CD4-positive, alpha-beta T cell (primary cell): ENCODE data around the gene GABPB2. TPM values are rescaled to one million over a fixed set of nuclear protein-coding genes. Genes with fewer than 3 reads are reported as not detected.
A peak's percentile ranks its signal among the peaks of the same experiment; 100 is the strongest.

ENCODE experiments used
- ATAC-seq: fragments of 200-7000 bp; cut with Tn5 transposase; one replicate; pipeline ENCODE4 v1.10.0; 2022; ENCODE audit warnings: mild to moderate bottlenecking; ENCODE audit not compliant: poor library complexity
- CTCF ChIA-PET: fragments of 350-600 bp; sonication (Branson Sonifier 250); formaldehyde crosslinking; loops from one replicate; lab custom pipeline; 2021; ENCODE audit warnings: antibody characterized with exemption, inconsistent platforms; lab: Charles Lee
- POLR2A ChIA-PET: fragments of 350-600 bp; sonication (Branson Sonifier 250); formaldehyde crosslinking; loops from one replicate; lab custom pipeline; 2021; ENCODE audit warnings: antibody characterized with exemption, inconsistent platforms; lab: Charles Lee
- DNase-seq, 14 experiments: peaks; one replicate each; pipeline ENCODE4 v3.0.0-alpha.2; 2013 to 2020; ENCODE audit warnings: mixed read lengths in 2 of 14
- H3K27ac ChIP-seq, 2 donors: one replicate each; pipeline versions ENCODE4 v1.5.1 to v1.7.0; 2013; ENCODE audit warnings: low read length in 2 of 2, low read depth in 1 of 2, mild to moderate bottlenecking in 1 of 2
- H3K27me3 ChIP-seq, 2 experiments: 1 replicate in 1 of 2; 2 replicates in 1 of 2; pipeline versions ENCODE4 v1.6.1 to v1.7.0; 2013; ENCODE audit warnings: low read length in 2 of 2, control low read depth in 1 of 2, mild to moderate bottlenecking in 1 of 2, moderate library complexity in 1 of 2; ENCODE audit not compliant: insufficient read depth in 2 of 2, control insufficient read depth in 1 of 2
- H3K36me3 ChIP-seq: one replicate; pipeline ENCODE4 v1.6.1; 2013; ENCODE audit warnings: low read length, control low read depth; ENCODE audit not compliant: insufficient read depth
- H3K4me1 ChIP-seq: one replicate; pipeline ENCODE4 v1.6.1; 2013; ENCODE audit warnings: low read length, control low read depth; ENCODE audit not compliant: insufficient read depth
- H3K4me3 ChIP-seq: one replicate; pipeline ENCODE4 v1.5.1; 2013; ENCODE audit warnings: mild to moderate bottlenecking, low read length, moderate library complexity
- H3K9me3 ChIP-seq, 2 experiments: 1 replicate in 1 of 2; 2 replicates in 1 of 2; pipeline versions ENCODE4 v1.6.1 to v1.7.0; 2013; ENCODE audit warnings: low read length in 2 of 2, mild to moderate bottlenecking in 2 of 2, control low read depth in 1 of 2, moderate library complexity in 1 of 2; ENCODE audit not compliant: control insufficient read depth in 1 of 2, insufficient read depth in 1 of 2
- H3K27ac Mint-ChIP-seq: one replicate; pipeline ENCODE4 v1.8.0; 2020; ENCODE audit warnings: mixed read lengths
- H3K27me3 Mint-ChIP-seq: one replicate; pipeline ENCODE4 v1.8.0; 2021; ENCODE audit warnings: mixed read lengths
- H3K36me3 Mint-ChIP-seq: one replicate; pipeline ENCODE4 v1.8.0; 2021; ENCODE audit warnings: low read depth, mixed read lengths
- H3K4me1 Mint-ChIP-seq: one replicate; pipeline ENCODE4 v1.8.0; 2021; ENCODE audit warnings: low read depth, mixed read lengths
- H3K4me3 Mint-ChIP-seq: one replicate; pipeline ENCODE4 v1.8.0; 2020; ENCODE audit warnings: mild to moderate bottlenecking, mixed read lengths
- H3K9me3 Mint-ChIP-seq: one replicate; pipeline ENCODE4 v1.8.0; 2020; ENCODE audit warnings: mixed read lengths
- CTCF ChIP-seq: fragments of 200-600 bp; IDR thresholded peaks from one replicate; pipeline ENCODE4 v1.8.0; 2022; ENCODE audit warnings: antibody characterized with exemption, mild to moderate bottlenecking
- intact Hi-C, 2 experiments: fragments of 100-400 bp; cut with DNase I in 1 of 2; cut with micrococcal nuclease in 1 of 2; formaldehyde crosslinking; loops; one replicate each; pipeline versions ENCODE4 v1.15.1 to v1.9.0; 2023 to 2025; cut with DNase I, micrococcal nuclease
- total RNA-seq, 174 experiments: library from RNA in 2 of 174; stranded (reverse) in 2 of 174; gene quantifications; one replicate each; pipeline ENCODE4 v1.2.3 and lab custom pipeline; 2021 to 2026

Gene GABPB2
- total RNA-seq, 2 experiments from 2014 or later, result 23.7 to 25.5 TPM

DNA sequence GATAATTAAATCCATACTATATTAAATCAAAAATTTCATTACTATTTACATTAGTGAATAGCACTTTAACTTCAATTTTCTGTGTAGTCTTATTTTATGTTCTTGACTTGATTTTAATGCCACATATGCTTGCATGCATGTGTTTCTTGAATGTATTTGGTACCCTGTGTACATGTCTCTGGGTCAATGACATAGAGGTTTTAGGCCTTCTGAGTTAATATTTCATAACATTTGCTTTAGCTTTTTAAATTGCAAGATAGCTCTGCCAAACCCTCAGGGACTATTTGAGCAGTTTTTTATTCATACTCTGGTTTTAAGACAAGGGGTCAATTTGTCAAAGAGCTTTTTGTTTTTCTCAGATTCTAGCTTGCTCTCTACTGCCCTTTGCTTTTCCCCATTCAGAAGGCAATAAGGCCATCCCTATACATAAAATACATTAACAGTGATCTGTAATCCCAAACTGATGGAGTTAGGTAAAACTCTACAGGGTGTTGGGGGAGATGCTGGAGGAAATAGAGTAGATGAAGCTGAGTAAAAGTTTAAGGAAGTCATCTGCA is 5.4 kb upstream of the GABPB2 start:
- CTCF ChIA-PET, result interaction anchor here (2.4 kb wide), 1 partner anchor 40 kb away, joined by 8 read pairs; no protein-coding TSS in a partner anchor
- Mint-ChIP-seq H3K4me1 (peaks cover 19% of the 10 kb centered on the region), H3K9me3 (no peaks in the 10 kb centered on the region), H3K36me3 (peaks cover under 1% of the 10 kb centered on the region), H3K4me3 (no peak overlapping the region), H3K27ac (no peak overlapping the region), H3K27me3 (no peaks in the 10 kb centered on the region)
- no peak for DNase-seq
- TF ChIP-seq CTCF, result no peak
- intact Hi-C loops, result no loop called here
- Histone ChIP-seq H3K27ac (no peak overlapping the region), H3K9me3 (no peaks in the 10 kb centered on the region), H3K4me3 (no peak overlapping the region), H3K4me1 (peaks cover 13% of the 10 kb centered on the region), H3K36me3 (no peaks in the 10 kb centered on the region), H3K27me3 (no peaks in the 10 kb centered on the region)
- ATAC-seq, result no peak
- POLR2A ChIA-PET, result interaction anchor here (1.0 to 1.4 kb wide), 4 partner anchors 9 to 92 kb away, joined by 3 to 6 read pairs (median 4); partner anchors contain the start of genes C1orf56 and TNFAIP8L2

DNA sequence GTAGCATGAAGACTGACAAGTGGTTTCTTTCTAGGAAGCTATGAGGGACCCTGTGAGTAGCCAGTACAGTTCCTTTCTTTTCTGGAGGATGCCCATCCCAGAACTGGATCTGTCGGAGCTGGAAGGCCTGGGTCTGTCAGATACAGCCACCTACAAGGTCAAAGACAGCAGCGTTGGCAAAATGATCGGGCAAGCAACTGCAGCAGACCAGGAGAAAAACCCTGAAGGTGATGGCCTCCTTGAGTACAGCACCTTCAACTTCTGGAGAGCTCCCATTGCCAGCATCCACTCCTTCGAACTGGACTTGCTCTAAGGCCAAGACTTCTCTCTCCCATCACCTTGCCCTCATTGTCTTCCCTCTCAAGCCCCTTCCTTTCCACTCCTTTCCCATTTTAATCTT is 3.4 kb upstream of the GABPB2 start:
- H3K4me3 ChIP-seq, result no peak overlapping the region
- ATAC-seq (no peak), DNase-seq (no peak)
- H3K27ac Mint-ChIP-seq, result no peak overlapping the region
- H3K4me3 Mint-ChIP-seq, result peak overlapping the region; percentile 11
- no peaks in the 10 kb centered on the region for H3K9me3 ChIP-seq
- no peak for TF ChIP-seq CTCF
- peaks cover 15% of the 10 kb centered on the region for H3K36me3 Mint-ChIP-seq
- no peak overlapping the region for H3K27ac ChIP-seq
- intact Hi-C loops, result no loop called here
- no peaks in the 10 kb centered on the region for H3K9me3 Mint-ChIP-seq
- peaks cover 17% of the 10 kb centered on the region for H3K4me1 Mint-ChIP-seq
- POLR2A ChIA-PET, result interaction anchor here (0.8 to 1.9 kb wide), 3 partner anchors 8 to 46 kb away, joined by 3 to 6 read pairs (median 4); partner anchors contain the start of gene CDC42SE1
- H3K4me1 ChIP-seq, result peaks cover 21% of the 10 kb centered on the region
- H3K27me3 ChIP-seq, result no peaks in the 10 kb centered on the region
- no peaks in the 10 kb centered on the region for H3K36me3 ChIP-seq
- no peaks in the 10 kb centered on the region for H3K27me3 Mint-ChIP-seq
- CTCF ChIA-PET, result interaction anchor here (0.6 to 1.4 kb wide), 3 partner anchors 8 to 43 kb away, joined by 3 to 8 read pairs (median 7); partner anchors contain the start of gene CDC42SE1

DNA sequence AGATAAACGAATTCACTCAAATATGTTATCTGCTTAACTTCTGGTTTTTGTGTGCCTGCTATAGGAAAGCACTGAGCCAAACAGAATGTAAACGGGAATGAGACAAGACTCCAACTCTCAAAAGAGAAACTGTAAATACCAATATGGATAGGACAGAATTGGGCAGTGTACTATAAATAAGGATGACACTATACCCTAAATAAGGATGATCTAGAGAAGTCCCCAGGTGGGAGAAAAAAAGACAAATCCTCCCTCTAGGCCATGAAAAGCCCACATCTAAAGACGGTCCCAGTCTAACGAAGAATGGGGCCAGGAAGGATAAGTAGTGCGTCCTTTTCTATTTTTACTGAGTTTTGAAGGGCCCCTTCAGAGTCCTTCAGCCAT is 1.5 kb upstream of the GABPB2 start:
- POLR2A ChIA-PET, result interaction anchor here (3.4 kb wide), 1 partner anchor 11 kb away, joined by 78 read pairs; the partner anchor contains the start of genes CDC42SE1 and MLLT11
- no peak for ATAC-seq
- peak overlapping the region; percentile 99 for H3K4me3 Mint-ChIP-seq

More for the DNA sequence above, 1.5 kb upstream of the GABPB2 start:
- CTCF ChIA-PET, result interaction anchor here (4.2 kb wide), 1 partner anchor 44 kb away, joined by 45 read pairs; no protein-coding TSS in a partner anchor
- Mint-ChIP-seq H3K9me3 (no peaks in the 10 kb centered on the region), H3K27me3 (no peaks in the 10 kb centered on the region), H3K4me1 (peaks cover 25% of the 10 kb centered on the region), H3K36me3 (peaks cover 24% of the 10 kb centered on the region), H3K27ac (peak overlapping the region; percentile 98)
- H3K27me3 ChIP-seq, result no peaks in the 10 kb centered on the region
- no peaks in the 10 kb centered on the region for H3K9me3 ChIP-seq
- peak overlapping the region in 1 of 2 donors; percentile 94 for H3K27ac ChIP-seq
- intact Hi-C loops, result no loop called here
- peaks cover 6% of the 10 kb centered on the region for H3K36me3 ChIP-seq
- no peak for DNase-seq
- no peak overlapping the region for H3K4me3 ChIP-seq
- TF ChIP-seq CTCF, result no peak
- H3K4me1 ChIP-seq, result peaks cover 31% of the 10 kb centered on the region
